Measurements from ENCODE around the gene RPL37. TPM values are rescaled to one million over a fixed set of nuclear protein-coding genes. Genes with fewer than 3 reads are reported as not detected.

Gene RPL37
- total RNA-seq, 1 donor from 2014 or later: 1,090 TPM

DNA sequence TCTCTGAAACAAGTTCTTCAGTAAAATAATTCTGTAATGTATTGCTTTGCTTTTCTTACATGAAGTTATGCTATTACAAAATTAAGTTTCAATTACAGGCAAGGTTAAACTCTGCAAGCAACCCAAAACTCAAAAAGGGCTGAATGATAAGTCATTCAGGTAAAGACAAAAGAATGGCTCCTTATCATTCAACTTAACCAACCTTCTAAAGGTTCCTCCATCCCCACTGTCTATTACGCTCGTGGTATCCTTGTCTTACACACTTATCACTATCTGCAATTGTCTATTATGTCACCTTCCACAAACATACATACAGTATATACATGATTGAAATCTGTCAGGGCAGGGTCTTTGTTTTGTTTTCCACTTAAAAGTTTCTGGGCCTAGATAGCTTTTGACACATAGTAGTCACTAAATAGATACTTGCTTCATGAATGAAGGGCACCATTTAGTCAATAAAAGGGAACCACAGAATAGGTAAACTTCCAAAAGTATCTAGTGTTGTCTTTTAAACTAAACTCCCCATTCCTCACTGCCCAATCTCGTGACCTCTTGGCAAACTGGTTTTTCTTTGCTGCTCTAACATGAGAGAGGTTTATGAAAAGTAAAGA lies 6.9 kb downstream of the RPL37 start:
- H3K4me3 Mint-ChIP-seq (ENCODE audit: unreplicated experiment): no peak overlapping the region
- H3K4me1 Mint-ChIP-seq (ENCODE audit: low read depth, unreplicated experiment): peaks cover 41% of the 10 kb centered on the region
- no peak for DNase-seq (ENCODE audit: low read depth)
- Histone ChIP-seq H3K9ac (ENCODE audit: low read length) (no peak overlapping the region), H3K4me1 (ENCODE audit: insufficient read depth, low read length) (peaks cover 20% of the 10 kb centered on the region), H3K9me3 (ENCODE audit: insufficient read depth, low read depth, low read length) (no peaks in the 10 kb centered on the region), H3K4me3 (ENCODE audit: insufficient read depth, low read depth, low read length) (no peak overlapping the region), H3K4me2 (ENCODE audit: low read length) (no peak overlapping the region), H3K27me3 (ENCODE audit: insufficient read depth, low read length) (no peaks in the 10 kb centered on the region), H2AFZ (ENCODE audit: low read depth, low read length) (no peak overlapping the region), H4K20me1 (ENCODE audit: insufficient read depth, low read length) (peaks cover 81% of the 10 kb centered on the region), H3K36me3 (ENCODE audit: insufficient read depth, low read length) (peaks cover 72% of the 10 kb centered on the region), H3K79me2 (ENCODE audit: insufficient read depth, low read length) (peaks cover 40% of the 10 kb centered on the region), H3K27ac (ENCODE audit: low read depth, low read length) (no peak overlapping the region)
- TF ChIP-seq, protein P1, sequence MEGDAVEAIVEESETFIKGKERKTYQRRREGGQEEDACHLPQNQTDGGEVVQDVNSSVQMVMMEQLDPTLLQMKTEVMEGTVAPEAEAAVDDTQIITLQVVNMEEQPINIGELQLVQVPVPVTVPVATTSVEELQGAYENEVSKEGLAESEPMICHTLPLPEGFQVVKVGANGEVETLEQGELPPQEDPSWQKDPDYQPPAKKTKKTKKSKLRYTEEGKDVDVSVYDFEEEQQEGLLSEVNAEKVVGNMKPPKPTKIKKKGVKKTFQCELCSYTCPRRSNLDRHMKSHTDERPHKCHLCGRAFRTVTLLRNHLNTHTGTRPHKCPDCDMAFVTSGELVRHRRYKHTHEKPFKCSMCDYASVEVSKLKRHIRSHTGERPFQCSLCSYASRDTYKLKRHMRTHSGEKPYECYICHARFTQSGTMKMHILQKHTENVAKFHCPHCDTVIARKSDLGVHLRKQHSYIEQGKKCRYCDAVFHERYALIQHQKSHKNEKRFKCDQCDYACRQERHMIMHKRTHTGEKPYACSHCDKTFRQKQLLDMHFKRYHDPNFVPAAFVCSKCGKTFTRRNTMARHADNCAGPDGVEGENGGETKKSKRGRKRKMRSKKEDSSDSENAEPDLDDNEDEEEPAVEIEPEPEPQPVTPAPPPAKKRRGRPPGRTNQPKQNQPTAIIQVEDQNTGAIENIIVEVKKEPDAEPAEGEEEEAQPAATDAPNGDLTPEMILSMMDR (IDR thresholded peaks at IDR 0.05; ENCODE audit: insufficient read depth, low read depth, low read length): no peak
- no peak overlapping the region for H3K27ac Mint-ChIP-seq (ENCODE audit: unreplicated experiment)
- no peaks in the 10 kb centered on the region for H3K9me3 Mint-ChIP-seq (ENCODE audit: unreplicated experiment)
- H3K27me3 Mint-ChIP-seq (ENCODE audit: low read depth, unreplicated experiment): no peaks in the 10 kb centered on the region
- H3K36me3 Mint-ChIP-seq (ENCODE audit: low read depth, unreplicated experiment): peaks cover 36% of the 10 kb centered on the region
- FAIRE-seq: no peak

DNA sequence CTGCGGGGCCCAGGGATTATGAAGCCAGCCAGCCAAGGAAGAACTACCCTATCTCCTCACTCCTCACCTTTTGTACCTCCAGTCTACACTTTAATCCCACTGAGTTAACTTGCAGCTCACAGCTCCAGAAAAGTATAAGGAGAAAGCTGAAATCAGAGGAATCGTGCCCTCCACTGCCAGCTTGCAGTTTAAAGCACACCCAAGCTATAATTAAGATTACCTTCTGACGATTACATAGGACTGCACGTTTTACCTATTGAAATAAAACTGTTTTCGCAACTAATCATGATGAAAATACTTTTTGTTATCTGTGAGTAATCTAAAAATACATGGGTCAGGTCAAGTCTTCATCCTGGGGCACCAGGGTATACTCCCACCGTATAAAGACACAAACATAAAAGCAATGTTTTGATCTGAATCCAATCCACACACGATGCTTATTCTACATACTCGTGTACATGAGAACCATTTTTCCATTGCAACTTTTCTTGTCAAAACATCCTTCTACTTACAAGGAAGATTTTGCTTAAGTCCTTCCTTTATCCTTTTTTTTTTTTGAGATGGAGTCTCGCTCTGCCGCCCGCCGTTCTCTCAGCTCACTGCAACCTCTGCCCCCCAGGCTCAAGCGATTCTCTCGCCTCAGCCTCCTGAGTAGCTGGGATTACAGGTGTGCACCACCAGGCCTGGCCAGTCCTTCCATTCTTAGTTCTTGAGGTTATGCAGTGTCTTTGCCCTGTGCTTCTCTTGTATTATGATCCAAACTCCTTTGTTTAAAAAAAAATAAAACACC lies 7.6 kb downstream of the RPL37 start:
- no peaks in the 10 kb centered on the region for H3K27me3 ChIP-seq (ENCODE audit: insufficient read depth, low read length)
- peaks cover 12% of the 10 kb centered on the region for H3K4me1 ChIP-seq (ENCODE audit: insufficient read depth, low read length)
- Mint-ChIP-seq H3K27me3 (ENCODE audit: low read depth, unreplicated experiment) (no peaks in the 10 kb centered on the region), H3K4me3 (ENCODE audit: unreplicated experiment) (no peak overlapping the region), H3K4me1 (ENCODE audit: low read depth, unreplicated experiment) (peaks cover 35% of the 10 kb centered on the region), H3K36me3 (ENCODE audit: low read depth, unreplicated experiment) (peaks cover 31% of the 10 kb centered on the region), H3K9me3 (ENCODE audit: unreplicated experiment) (no peaks in the 10 kb centered on the region), H3K27ac (ENCODE audit: unreplicated experiment) (peak overlapping the region; percentile 34)
- H3K27ac ChIP-seq (ENCODE audit: low read depth, low read length): no peak overlapping the region
- FAIRE-seq: no peak
- DNase-seq (ENCODE audit: low read depth): no peak
- H3K36me3 ChIP-seq (ENCODE audit: insufficient read depth, low read length): peaks cover 65% of the 10 kb centered on the region
- H3K9me3 ChIP-seq (ENCODE audit: insufficient read depth, low read depth, low read length): no peaks in the 10 kb centered on the region
- peaks cover 74% of the 10 kb centered on the region for H4K20me1 ChIP-seq (ENCODE audit: insufficient read depth, low read length)
- H2AFZ ChIP-seq (ENCODE audit: low read depth, low read length): no peak overlapping the region
- TF ChIP-seq, protein P1 (IDR thresholded peaks at IDR 0.05; ENCODE audit: insufficient read depth, low read depth, low read length): no peak
- no peak for TF ChIP-seq EZH2 (IDR thresholded peaks at IDR 0.05; ENCODE audit: insufficient read depth, low read length)
- no peak overlapping the region for H3K4me3 ChIP-seq (ENCODE audit: insufficient read depth, low read depth, low read length)
- H3K79me2 ChIP-seq (ENCODE audit: insufficient read depth, low read length): peaks cover 33% of the 10 kb centered on the region
- no peak overlapping the region for H3K9ac ChIP-seq (ENCODE audit: low read length)
- H3K4me2 ChIP-seq (ENCODE audit: low read length): no peak overlapping the region
